Measurements from ENCODE around the gene PHACTR1.

DNA sequence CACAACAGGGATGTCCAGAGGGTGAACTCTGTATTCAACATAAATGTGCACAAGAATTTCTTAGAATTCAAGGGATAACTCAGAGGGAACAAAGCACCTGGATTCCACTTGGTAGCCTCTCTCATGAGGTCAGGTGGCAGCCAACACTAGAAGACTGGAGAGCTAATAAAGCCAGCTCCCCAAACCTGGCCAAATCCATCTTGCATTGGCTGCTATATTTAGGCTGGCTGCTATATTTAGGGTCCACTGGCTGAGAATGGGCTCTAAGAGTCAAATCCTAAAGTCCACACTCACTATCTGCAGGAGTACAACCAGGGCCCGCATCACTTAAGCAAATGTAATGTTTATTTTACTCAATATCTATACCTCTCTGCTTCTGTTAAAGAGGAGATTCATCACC, 591.8 kb downstream of the PHACTR1 start:
- TF ChIP-seq, protein P1, sequence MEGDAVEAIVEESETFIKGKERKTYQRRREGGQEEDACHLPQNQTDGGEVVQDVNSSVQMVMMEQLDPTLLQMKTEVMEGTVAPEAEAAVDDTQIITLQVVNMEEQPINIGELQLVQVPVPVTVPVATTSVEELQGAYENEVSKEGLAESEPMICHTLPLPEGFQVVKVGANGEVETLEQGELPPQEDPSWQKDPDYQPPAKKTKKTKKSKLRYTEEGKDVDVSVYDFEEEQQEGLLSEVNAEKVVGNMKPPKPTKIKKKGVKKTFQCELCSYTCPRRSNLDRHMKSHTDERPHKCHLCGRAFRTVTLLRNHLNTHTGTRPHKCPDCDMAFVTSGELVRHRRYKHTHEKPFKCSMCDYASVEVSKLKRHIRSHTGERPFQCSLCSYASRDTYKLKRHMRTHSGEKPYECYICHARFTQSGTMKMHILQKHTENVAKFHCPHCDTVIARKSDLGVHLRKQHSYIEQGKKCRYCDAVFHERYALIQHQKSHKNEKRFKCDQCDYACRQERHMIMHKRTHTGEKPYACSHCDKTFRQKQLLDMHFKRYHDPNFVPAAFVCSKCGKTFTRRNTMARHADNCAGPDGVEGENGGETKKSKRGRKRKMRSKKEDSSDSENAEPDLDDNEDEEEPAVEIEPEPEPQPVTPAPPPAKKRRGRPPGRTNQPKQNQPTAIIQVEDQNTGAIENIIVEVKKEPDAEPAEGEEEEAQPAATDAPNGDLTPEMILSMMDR (IDR thresholded peaks at IDR 0.05) = no peak
- no peak for TF ChIP-seq POLR2A (IDR thresholded peaks at IDR 0.05)
